SK-N-SH treated with all-trans-retinoic acid at 6 μM for 48 hours (cell line): ENCODE measurements around the gene TNFRSF17.
"Not testable (repeated sequence)": the region's sequence is repeated elsewhere in the genome, so short reads cannot be mapped to it uniquely, and the experiment has no call there.

Experiments used
- ATAC-seq: fragments of 200-7000 bp; cut with Tn5 transposase; 3 replicates; pipeline ENCODE4 v1.9.1; 2020; ENCODE audit warnings: mild to moderate bottlenecking, moderate library complexity
- ARNTL ChIP-seq: fragments of 450-650 bp; formaldehyde crosslinking; IDR thresholded peaks from 2 replicates; pipeline ENCODE4 v1.5.0; 2020; ENCODE audit warnings: low read depth, mild to moderate bottlenecking, moderate library complexity, borderline replicate concordance
- BACH2 ChIP-seq: fragments of 250-450 bp; sonication (Bioruptor Pico); IDR thresholded peaks from 2 replicates; pipeline ENCODE4 v1.9.0; 2021; ENCODE audit warnings: mild to moderate bottlenecking, borderline replicate concordance
- CSDC2 ChIP-seq: fragments of 250-450 bp; sonication (Bioruptor Pico); IDR thresholded peaks from 2 replicates; pipeline ENCODE4 v1.5.0; 2020; ENCODE audit warnings: mild to moderate bottlenecking, moderate library complexity
- ESRRG ChIP-seq: fragments of 250-450 bp; sonication (Bioruptor Pico); IDR thresholded peaks from 2 replicates; pipeline ENCODE4 v1.6.1; 2021; ENCODE audit warnings: mild to moderate bottlenecking
- GLIS3 ChIP-seq: fragments of 250-450 bp; sonication (Bioruptor Pico); IDR thresholded peaks from 2 replicates; pipeline ENCODE4 v1.5.0; 2020; ENCODE audit warnings: mild to moderate bottlenecking, moderate library complexity
- ISL1 ChIP-seq: fragments of 250-450 bp; sonication (Bioruptor Pico); IDR thresholded peaks from 2 replicates; pipeline ENCODE4 v2.1.2; 2022; ENCODE audit warnings: mild to moderate bottlenecking, moderate library complexity
- OSR1 ChIP-seq: fragments of 250-450 bp; sonication (Bioruptor Pico); IDR thresholded peaks from 2 replicates; pipeline ENCODE4 v1.8.0; 2022; ENCODE audit warnings: moderate library complexity, mild to moderate bottlenecking, inconsistent platforms
- PPARA ChIP-seq: fragments of 250-450 bp; sonication (Bioruptor Pico); IDR thresholded peaks from 2 replicates; pipeline ENCODE4 v1.5.0; 2020; ENCODE audit warnings: mild to moderate bottlenecking, borderline replicate concordance
- RARB ChIP-seq: fragments of 250-450 bp; sonication (Bioruptor Pico); IDR thresholded peaks from 2 replicates; pipeline ENCODE4 v1.8.0; 2021; ENCODE audit warnings: mild to moderate bottlenecking, moderate library complexity
- SNAI2 ChIP-seq: fragments of 250-450 bp; sonication (Bioruptor Pico); IDR thresholded peaks from 2 replicates; pipeline ENCODE4 v1.5.0; 2020; ENCODE audit warnings: mild to moderate bottlenecking, moderate library complexity
- TCF4 ChIP-seq: fragments of 250-450 bp; sonication (Bioruptor Pico); IDR thresholded peaks from 2 replicates; pipeline ENCODE4 v1.8.0; 2021; ENCODE audit warnings: mild to moderate bottlenecking, moderate library complexity, borderline replicate concordance
- TOX ChIP-seq: fragments of 250-450 bp; sonication (Bioruptor Pico); IDR thresholded peaks from 2 replicates; pipeline ENCODE4 v1.8.0; 2021; ENCODE audit warnings: mild to moderate bottlenecking, moderate library complexity, borderline replicate concordance
- ZC3H10 ChIP-seq: fragments of 250-450 bp; sonication (Bioruptor Pico); IDR thresholded peaks from 2 replicates; pipeline ENCODE4 v1.5.1; 2021; ENCODE audit warnings: mild to moderate bottlenecking, moderate library complexity
- ZFP3 ChIP-seq: fragments of 250-450 bp; sonication (Bioruptor Pico); IDR thresholded peaks from 2 replicates; pipeline ENCODE4 v1.5.0; 2020; ENCODE audit warnings: mild to moderate bottlenecking, moderate library complexity
- ZFP30 ChIP-seq: fragments of 450-650 bp; formaldehyde crosslinking; IDR thresholded peaks from 2 replicates; pipeline ENCODE4 v1.5.0; 2022; ENCODE audit warnings: mild to moderate bottlenecking, moderate library complexity
- ZNF565 ChIP-seq: fragments of 450-650 bp; formaldehyde crosslinking; conservative IDR thresholded peaks from 2 replicates; pipeline ENCODE4 v1.5.0; 2020; ENCODE audit warnings: low read depth, mild to moderate bottlenecking, moderate library complexity
- ZNF70 ChIP-seq: fragments of 450-650 bp; formaldehyde crosslinking; IDR thresholded peaks from 2 replicates; pipeline ENCODE4 v1.5.0; 2020; ENCODE audit warnings: mild to moderate bottlenecking, moderate library complexity
- ZNF8 ChIP-seq: fragments of 450-650 bp; formaldehyde crosslinking; IDR thresholded peaks from 2 replicates; pipeline ENCODE4 v1.5.0; 2020; ENCODE audit warnings: mild to moderate bottlenecking, moderate library complexity
- TF ChIP-seq, protein P1 (sequence below): fragments of 250-450 bp; sonication (Bioruptor Pico); IDR thresholded peaks from 2 replicates; pipeline ENCODE4 v1.8.0; 2020; ENCODE audit warnings: mild to moderate bottlenecking, moderate library complexity, borderline replicate concordance
- TF ChIP-seq, protein P2 (sequence below): fragments of 250-450 bp; sonication (Bioruptor Pico); IDR thresholded peaks from 2 replicates; pipeline ENCODE4 v1.8.0; 2021; ENCODE audit warnings: low read depth, mild to moderate bottlenecking, moderate library complexity, borderline replicate concordance

TNFRSF17 gene

DNA sequence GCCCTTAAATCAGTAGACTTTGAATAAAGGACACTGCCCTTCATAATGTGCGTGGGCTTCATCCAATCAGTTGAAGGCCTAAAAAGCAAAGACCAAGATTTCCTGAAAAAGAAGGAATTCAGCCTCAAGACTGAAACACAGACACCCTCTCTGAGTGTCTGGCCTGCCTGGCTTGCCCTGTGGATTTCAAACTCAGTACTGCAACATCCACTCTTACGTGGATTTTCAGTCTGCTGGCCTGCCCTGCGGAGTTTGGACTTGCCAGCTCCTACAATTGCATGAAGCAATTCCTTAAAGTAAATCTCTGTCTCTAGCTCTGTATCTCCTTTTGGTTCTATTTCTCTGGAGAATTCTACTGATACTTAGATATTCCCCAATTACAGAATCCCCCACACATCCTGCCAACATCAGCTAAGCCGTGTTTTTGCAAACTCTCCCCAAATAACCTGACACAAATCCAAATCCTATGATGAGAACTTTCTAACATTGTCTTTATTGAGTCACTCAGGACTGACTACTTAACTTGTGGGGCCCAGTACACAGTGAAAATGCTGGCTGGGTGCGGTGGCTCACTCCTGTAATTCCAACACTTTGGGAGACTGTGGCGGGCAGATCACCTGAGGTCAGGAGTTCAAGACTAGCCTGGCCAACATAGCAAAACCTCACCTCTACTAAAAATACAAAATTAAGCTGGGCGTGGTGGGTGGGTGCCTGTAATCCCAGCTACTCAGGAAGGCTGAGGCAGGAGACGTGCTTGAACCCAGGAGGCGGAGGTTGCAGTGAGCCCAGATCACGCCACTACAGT is 7.2 kb upstream of the TNFRSF17 start:
- no peak for ATAC-seq
- no peak for TF ChIP-seq CSDC2 (CRISPR knock-in tag)
- TF ChIP-seq OSR1 (CRISPR knock-in tag): no peak
- no peak for TF ChIP-seq GLIS3 (CRISPR knock-in tag)
- no peak for TF ChIP-seq ISL1
- no peak for TF ChIP-seq SNAI2 (CRISPR knock-in tag)

DNA sequence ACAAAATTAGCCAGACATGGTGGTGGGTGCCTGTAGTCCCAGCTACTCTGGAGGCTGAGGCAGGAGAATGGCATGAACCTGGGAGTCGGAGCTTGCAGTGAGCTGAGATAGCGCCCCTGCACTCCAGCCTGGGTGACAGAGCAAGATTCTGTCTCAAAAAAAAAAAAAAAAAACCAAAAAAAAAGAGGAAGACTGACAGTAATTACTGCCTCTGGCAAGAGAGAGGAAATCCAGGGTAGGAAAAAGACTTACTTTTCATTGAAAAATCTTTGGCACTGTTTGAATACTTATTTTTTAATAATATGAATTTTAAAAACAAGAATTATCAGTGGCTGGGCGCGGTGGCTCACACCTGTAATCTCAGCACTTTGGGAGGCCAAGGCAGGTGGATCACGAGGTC is 2.6 kb upstream of the TNFRSF17 start:
- not testable (repeated sequence) for ATAC-seq

DNA sequence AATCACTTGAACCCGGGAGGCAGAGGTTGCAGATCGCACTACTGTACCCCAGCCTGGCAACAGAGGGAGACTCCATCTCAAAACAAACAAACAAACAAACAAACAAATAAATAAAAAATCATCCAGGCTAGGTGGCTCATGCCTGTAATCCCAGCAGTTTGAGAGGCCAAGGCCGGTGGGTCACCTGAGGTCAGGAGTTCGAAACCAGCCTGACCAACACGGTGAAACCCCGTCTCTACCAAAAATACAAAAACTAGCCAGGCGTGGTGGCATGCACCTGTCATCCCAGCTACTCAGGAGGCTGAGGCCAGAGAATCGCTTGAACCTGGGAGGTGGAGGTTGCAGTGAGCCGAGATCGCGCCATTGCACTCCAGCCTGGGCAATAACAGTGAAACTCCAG is 2.0 kb upstream of the TNFRSF17 start:
- ATAC-seq: not testable (repeated sequence)

DNA sequence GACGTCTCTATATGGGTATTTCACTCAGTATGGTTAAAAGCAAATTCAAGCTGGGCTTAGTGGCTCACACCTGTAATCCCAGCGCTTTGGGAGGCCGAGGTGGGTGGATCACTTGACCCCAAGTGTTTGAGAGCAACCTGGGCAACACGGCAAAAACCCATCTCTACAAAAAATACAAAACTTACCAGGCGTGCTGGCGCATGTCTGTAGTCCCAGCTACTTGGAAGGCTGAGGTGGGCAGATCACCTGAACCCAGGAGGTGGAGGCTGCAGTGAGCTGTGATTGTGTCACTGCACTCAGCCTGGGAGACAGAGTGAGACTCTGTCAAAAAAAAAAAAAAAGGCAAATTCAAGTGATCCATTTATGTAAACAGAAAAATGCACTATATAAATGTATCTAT is 1.3 kb upstream of the TNFRSF17 start:
- TF ChIP-seq ESRRG (no peak), ARNTL (CRISPR knock-in tag) (no peak), OSR1 (CRISPR knock-in tag) (no peak), ISL1 (no peak), TCF4 (CRISPR knock-in tag) (no peak), TOX (CRISPR knock-in tag) (no peak), ZC3H10 (no peak), PPARA (CRISPR knock-in tag) (no peak), CSDC2 (CRISPR knock-in tag) (no peak)
- TF ChIP-seq, protein P1, sequence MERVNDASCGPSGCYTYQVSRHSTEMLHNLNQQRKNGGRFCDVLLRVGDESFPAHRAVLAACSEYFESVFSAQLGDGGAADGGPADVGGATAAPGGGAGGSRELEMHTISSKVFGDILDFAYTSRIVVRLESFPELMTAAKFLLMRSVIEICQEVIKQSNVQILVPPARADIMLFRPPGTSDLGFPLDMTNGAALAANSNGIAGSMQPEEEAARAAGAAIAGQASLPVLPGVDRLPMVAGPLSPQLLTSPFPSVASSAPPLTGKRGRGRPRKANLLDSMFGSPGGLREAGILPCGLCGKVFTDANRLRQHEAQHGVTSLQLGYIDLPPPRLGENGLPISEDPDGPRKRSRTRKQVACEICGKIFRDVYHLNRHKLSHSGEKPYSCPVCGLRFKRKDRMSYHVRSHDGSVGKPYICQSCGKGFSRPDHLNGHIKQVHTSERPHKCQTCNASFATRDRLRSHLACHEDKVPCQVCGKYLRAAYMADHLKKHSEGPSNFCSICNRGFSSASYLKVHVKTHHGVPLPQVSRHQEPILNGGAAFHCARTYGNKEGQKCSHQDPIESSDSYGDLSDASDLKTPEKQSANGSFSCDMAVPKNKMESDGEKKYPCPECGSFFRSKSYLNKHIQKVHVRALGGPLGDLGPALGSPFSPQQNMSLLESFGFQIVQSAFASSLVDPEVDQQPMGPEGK: no peak
- TF ChIP-seq, protein P2, sequence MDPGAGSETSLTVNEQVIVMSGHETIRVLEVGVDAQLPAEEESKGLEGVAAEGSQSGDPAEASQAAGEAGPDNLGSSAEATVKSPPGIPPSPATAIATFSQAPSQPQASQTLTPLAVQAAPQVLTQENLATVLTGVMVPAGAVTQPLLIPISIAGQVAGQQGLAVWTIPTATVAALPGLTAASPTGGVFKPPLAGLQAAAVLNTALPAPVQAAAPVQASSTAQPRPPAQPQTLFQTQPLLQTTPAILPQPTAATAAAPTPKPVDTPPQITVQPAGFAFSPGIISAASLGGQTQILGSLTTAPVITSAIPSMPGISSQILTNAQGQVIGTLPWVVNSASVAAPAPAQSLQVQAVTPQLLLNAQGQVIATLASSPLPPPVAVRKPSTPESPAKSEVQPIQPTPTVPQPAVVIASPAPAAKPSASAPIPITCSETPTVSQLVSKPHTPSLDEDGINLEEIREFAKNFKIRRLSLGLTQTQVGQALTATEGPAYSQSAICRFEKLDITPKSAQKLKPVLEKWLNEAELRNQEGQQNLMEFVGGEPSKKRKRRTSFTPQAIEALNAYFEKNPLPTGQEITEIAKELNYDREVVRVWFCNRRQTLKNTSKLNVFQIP (CRISPR knock-in tag): no peak
- TF ChIP-seq, all 23 proteins: peak for 0
- no peak for ATAC-seq

DNA sequence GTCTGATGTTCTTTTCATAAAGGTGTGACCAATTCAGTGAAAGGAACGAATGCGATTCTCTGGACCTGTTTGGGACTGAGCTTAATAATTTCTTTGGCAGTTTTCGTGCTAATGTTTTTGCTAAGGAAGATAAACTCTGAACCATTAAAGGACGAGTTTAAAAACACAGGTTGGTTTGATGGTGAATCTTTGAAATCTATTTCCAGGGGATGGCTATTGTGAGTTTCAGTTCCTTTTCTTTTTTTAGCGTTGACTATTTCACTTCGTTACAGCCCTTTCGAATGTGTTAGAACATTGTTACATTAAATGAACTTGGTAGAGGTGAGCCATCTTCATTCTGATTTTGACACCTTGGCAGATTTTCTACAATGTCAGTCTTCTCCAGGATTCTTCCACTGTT is 1.2 kb downstream of the TNFRSF17 start:
- TF ChIP-seq ZFP3 (CRISPR knock-in tag) (no peak), RARB (no peak), TOX (CRISPR knock-in tag) (no peak)
- TF ChIP-seq, protein P1: no peak
- no peak for ATAC-seq

DNA sequence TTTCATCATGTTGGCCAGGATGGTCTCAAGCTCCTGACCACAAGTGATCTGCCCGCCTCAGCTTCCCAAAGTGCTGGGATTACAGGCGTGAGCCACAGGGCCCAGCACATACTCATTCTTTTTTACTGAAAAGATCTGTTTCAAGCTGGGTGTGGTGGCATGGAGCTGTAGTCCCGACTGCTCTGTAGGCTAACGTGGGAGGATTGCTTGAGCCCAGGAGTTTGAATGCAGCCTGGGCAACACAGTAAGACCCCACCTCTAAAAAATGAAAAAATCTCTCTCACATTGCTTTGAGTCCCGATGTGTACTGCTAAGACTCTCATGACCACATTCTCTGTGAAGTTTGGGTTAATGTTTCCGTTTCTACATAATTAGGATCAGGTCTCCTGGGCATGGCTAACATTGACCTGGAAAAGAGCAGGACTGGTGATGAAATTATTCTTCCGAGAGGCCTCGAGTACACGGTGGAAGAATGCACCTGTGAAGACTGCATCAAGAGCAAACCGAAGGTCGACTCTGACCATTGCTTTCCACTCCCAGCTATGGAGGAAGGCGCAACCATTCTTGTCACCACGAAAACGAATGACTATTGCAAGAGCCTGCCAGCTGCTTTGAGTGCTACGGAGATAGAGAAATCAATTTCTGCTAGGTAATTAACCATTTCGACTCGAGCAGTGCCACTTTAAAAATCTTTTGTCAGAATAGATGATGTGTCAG is 2.3 kb downstream of the TNFRSF17 start:
- no peak for ATAC-seq
- TF ChIP-seq ZFP30 (CRISPR knock-in tag): no peak
- no peak for TF ChIP-seq TCF4 (CRISPR knock-in tag)
- TF ChIP-seq ZNF565 (CRISPR knock-in tag): no peak
- TF ChIP-seq ZNF70 (CRISPR knock-in tag): no peak
- TF ChIP-seq, protein P2 (CRISPR knock-in tag): no peak
- TF ChIP-seq ISL1: no peak
- TF ChIP-seq TOX (CRISPR knock-in tag): no peak
- TF ChIP-seq, protein P1: no peak
- no peak for TF ChIP-seq CSDC2 (CRISPR knock-in tag)
- TF ChIP-seq ZNF8: no peak
- no peak for TF ChIP-seq BACH2 (CRISPR knock-in tag)
